Natural killer cell treated with Interleukin-12 subunit alpha and Interleukin-12 subunit beta and Interleukin-15 and Interleukin-18, amount 100 ng/mL, for 72 hours (primary cell): ENCODE measurements around the gene DCAF16. TPM values are rescaled to one million over a fixed set of nuclear protein-coding genes. Genes with fewer than 3 reads are reported as not detected.
"Not testable (repeated sequence)": the region's sequence is repeated elsewhere in the genome, so short reads cannot be mapped to it uniquely, and the experiment has no call there.

Experiments
- ATAC-seq, 2 donors: fragments of 150-1000 bp; cut with Tn5 transposase in 1 of 2; sonication (Bioruptor Pico), chemical (Tn5 transposase) in 1 of 2; 2 replicates each; pipeline ENCODE4 v1.10.0; 2021
- DNase-seq: peaks from one replicate; pipeline ENCODE4 v3.0.0; 2022; ENCODE audit warnings: low spot score
- H3K27ac Mint-ChIP-seq, 2 donors: 1 replicate in 1 of 2; 2 replicates in 1 of 2; pipeline ENCODE4 v1.8.0; 2022; ENCODE audit warnings: mixed read lengths in 2 of 2, mild to moderate bottlenecking in 1 of 2, moderate library complexity in 1 of 2
- H3K27me3 Mint-ChIP-seq, 2 donors: 1 replicate in 1 of 2; 2 replicates in 1 of 2; pipeline ENCODE4 v1.8.0; 2022; ENCODE audit warnings: mixed read lengths in 2 of 2
- H3K36me3 Mint-ChIP-seq: one replicate; pipeline ENCODE4 v1.8.0; 2022; ENCODE audit warnings: mixed read lengths
- H3K4me1 Mint-ChIP-seq, 2 donors: 1 replicate in 1 of 2; 2 replicates in 1 of 2; pipeline ENCODE4 v1.8.0; 2022; ENCODE audit warnings: low read depth in 2 of 2, mixed read lengths in 2 of 2, mild to moderate bottlenecking in 1 of 2
- H3K4me3 Mint-ChIP-seq: one replicate; pipeline ENCODE4 v1.8.0; 2022; ENCODE audit warnings: mixed read lengths
- H3K9me3 Mint-ChIP-seq: 2 replicates; pipeline ENCODE4 v1.8.0; 2022; ENCODE audit warnings: mixed read lengths
- total RNA-seq, 2 donors: library from RNA; stranded (reverse); gene quantifications; one replicate each; pipeline ENCODE4 v1.2.3, GENCODE V29; 2022

DCAF16 gene
- total RNA-seq = 10 to 100 TPM; 34.2 to 45.5 TPM

- peak; percentile 100 for DNase-seq
- peaks cover 15% of the 10 kb centered on the region for H3K36me3 Mint-ChIP-seq
- H3K9me3 Mint-ChIP-seq = no peaks in the 10 kb centered on the region
These were observed at the start of gene DCAF16, which contains the start of gene NCAPG for GRCh38 chr4:17810260-17811077. Gene DCAF16, minus strand, starts transcription at chr4:17810757. Its CDS starts 6,616 bp downstream, at chr4:17804141. Gene NCAPG, plus strand, starts transcription at chr4:17810979. Its CDS starts 99 bp downstream, at chr4:17811078.

GRCh38 chr4:17859793-17860406, 49.3 kb upstream of the DCAF16 start:
- no peak for ATAC-seq
- peaks cover 5% of the 10 kb centered on the region for H3K9me3 Mint-ChIP-seq

More at GRCh38 chr4:17810260-17811077, at the start of gene DCAF16, which contains the start of gene NCAPG:
- peak within 1 kb of the TSS; percentile 97 for H3K4me3 Mint-ChIP-seq
- peak within 1 kb of the TSS; percentile 94 to 95 for H3K27ac Mint-ChIP-seq
- no peaks in the 10 kb centered on the region for H3K27me3 Mint-ChIP-seq
- peak; percentile 97 to 98 for ATAC-seq
- H3K4me1 Mint-ChIP-seq = peaks cover 38 to 51% of the 10 kb centered on the region in 2 donors

GRCh38 chr4:17854036-17854435, 43.5 kb upstream of the DCAF16 start:
- Mint-ChIP-seq H3K27me3 (no peaks in the 10 kb centered on the region), H3K27ac (no peak overlapping the region), H3K4me1 (no peaks in the 10 kb centered on the region), H3K36me3 (peaks cover 5% of the 10 kb centered on the region), H3K9me3 (no peaks in the 10 kb centered on the region), H3K4me3 (no peak overlapping the region)
- ATAC-seq = no peak
- no peak for DNase-seq

More at GRCh38 chr4:17859793-17860406, 49.3 kb upstream of the DCAF16 start:
- DNase-seq = no peak
- no peaks in the 10 kb centered on the region for H3K4me1 Mint-ChIP-seq
- no peak overlapping the region for H3K4me3 Mint-ChIP-seq
- no peak overlapping the region for H3K27ac Mint-ChIP-seq
- no peaks in the 10 kb centered on the region for H3K27me3 Mint-ChIP-seq
- H3K36me3 Mint-ChIP-seq = peaks cover 24% of the 10 kb centered on the region

GRCh38 chr4:17851959-17852358, 41.4 kb upstream of the DCAF16 start:
- Mint-ChIP-seq H3K27ac (no peak overlapping the region), H3K4me3 (no peak overlapping the region), H3K9me3 (no peaks in the 10 kb centered on the region), H3K36me3 (no peaks in the 10 kb centered on the region), H3K27me3 (no peaks in the 10 kb centered on the region), H3K4me1 (no peaks in the 10 kb centered on the region)
- DNase-seq (no peak), ATAC-seq (no peak)

GRCh38 chr4:17850295-17850694, 39.7 kb upstream of the DCAF16 start:
- H3K4me1 Mint-ChIP-seq, DNase-seq, H3K27ac Mint-ChIP-seq, H3K4me3 Mint-ChIP-seq, H3K27me3 Mint-ChIP-seq, H3K9me3 Mint-ChIP-seq, H3K36me3 Mint-ChIP-seq, ATAC-seq: not testable (repeated sequence)

- Mint-ChIP-seq H3K9me3 (no peaks in the 10 kb centered on the region), H3K27me3 (no peaks in the 10 kb centered on the region), H3K36me3 (no peaks in the 10 kb centered on the region), H3K4me3 (no peak overlapping the region), H3K27ac (no peak overlapping the region), H3K4me1 (no peaks in the 10 kb centered on the region)
- no peak for ATAC-seq
- no peak for DNase-seq
These were observed 35.7 kb upstream of the DCAF16 start for GRCh38 chr4:17846266-17846665.

GRCh38 chr4:17823871-17824669, 13.5 kb upstream of the DCAF16 start:
- DNase-seq = no peak
- no peak for ATAC-seq
- Mint-ChIP-seq H3K4me3 (no peak overlapping the region), H3K36me3 (peaks cover 8% of the 10 kb centered on the region), H3K27me3 (no peaks in the 10 kb centered on the region), H3K4me1 (peaks cover 8 to 9% of the 10 kb centered on the region in 2 donors), H3K9me3 (no peaks in the 10 kb centered on the region), H3K27ac (peak overlapping the region in 1 of 2 donors; percentile 49)

GRCh38 chr4:17817027-17817426, 6.5 kb upstream of the DCAF16 start:
- Mint-ChIP-seq H3K4me3 (no peak overlapping the region), H3K27ac (no peak overlapping the region), H3K36me3 (peaks cover 3% of the 10 kb centered on the region), H3K4me1 (peaks cover 4 to 8% of the 10 kb centered on the region in 2 donors), H3K27me3 (no peaks in the 10 kb centered on the region), H3K9me3 (no peaks in the 10 kb centered on the region)
- ATAC-seq (peak in 1 of 2 donors; percentile 57), DNase-seq (no peak)

- Mint-ChIP-seq H3K4me3 (no peak overlapping the region), H3K36me3 (peaks cover 10% of the 10 kb centered on the region), H3K4me1 (peaks cover 8 to 11% of the 10 kb centered on the region in 2 donors), H3K9me3 (no peaks in the 10 kb centered on the region), H3K27me3 (no peaks in the 10 kb centered on the region), H3K27ac (no peak overlapping the region)
- no peak for ATAC-seq
- no peak for DNase-seq
These were observed 5.6 kb upstream of the DCAF16 start for GRCh38 chr4:17816142-17816541.

GRCh38 chr4:17814140-17814539, 3.6 kb upstream of the DCAF16 start:
- Mint-ChIP-seq H3K27ac (no peak overlapping the region), H3K36me3 (peaks cover 10% of the 10 kb centered on the region), H3K9me3 (no peaks in the 10 kb centered on the region), H3K4me3 (no peak overlapping the region), H3K27me3 (no peaks in the 10 kb centered on the region), H3K4me1 (peaks cover 19 to 26% of the 10 kb centered on the region in 2 donors)
- DNase-seq (no peak), ATAC-seq (no peak)

GRCh38 chr4:17812801-17813200, 2.2 kb upstream of the DCAF16 start:
- peak overlapping the region; percentile 97 for H3K4me3 Mint-ChIP-seq
- H3K27me3 Mint-ChIP-seq = no peaks in the 10 kb centered on the region
- peaks cover 24 to 29% of the 10 kb centered on the region in 2 donors for H3K4me1 Mint-ChIP-seq
- DNase-seq (no peak), ATAC-seq (no peak)
- no peaks in the 10 kb centered on the region for H3K9me3 Mint-ChIP-seq
- H3K36me3 Mint-ChIP-seq = peaks cover 12% of the 10 kb centered on the region
- H3K27ac Mint-ChIP-seq = no peak overlapping the region

- H3K9me3 Mint-ChIP-seq = no peaks in the 10 kb centered on the region
- no peaks in the 10 kb centered on the region for H3K27me3 Mint-ChIP-seq
- peak overlapping the region; percentile 97 for H3K4me3 Mint-ChIP-seq
- ATAC-seq (no peak), DNase-seq (no peak)
- H3K36me3 Mint-ChIP-seq = peaks cover 15% of the 10 kb centered on the region
- H3K27ac Mint-ChIP-seq = peak overlapping the region; percentile 94 to 95
- H3K4me1 Mint-ChIP-seq = peaks cover 31 to 35% of the 10 kb centered on the region in 2 donors
These were observed 1.6 kb upstream of the DCAF16 start for GRCh38 chr4:17812125-17812524.

GRCh38 chr4:17811078-17811603, 584 bp upstream of the DCAF16 start:
- peak overlapping the region; percentile 94 to 95 for H3K27ac Mint-ChIP-seq
- H3K4me3 Mint-ChIP-seq = peak overlapping the region; percentile 97
- H3K27me3 Mint-ChIP-seq = no peaks in the 10 kb centered on the region
- DNase-seq = no peak
- H3K36me3 Mint-ChIP-seq = peaks cover 15% of the 10 kb centered on the region
- H3K9me3 Mint-ChIP-seq = no peaks in the 10 kb centered on the region
- peaks cover 35 to 45% of the 10 kb centered on the region in 2 donors for H3K4me1 Mint-ChIP-seq
- peak; percentile 35 to 43 for ATAC-seq
